Adipocyte (in vitro differentiated cells): ENCODE measurements around the gene UROS.

Source experiments
- DNase-seq: peaks from one replicate; pipeline ENCODE4 v3.0.0-alpha.2; 2015; ENCODE audit warnings: low read depth
- H3K27me3 ChIP-seq: replicated peaks from 2 replicates; pipeline ENCODE4 v1.7.0; 2013; ENCODE audit warnings: mild to moderate bottlenecking, low read length, moderate library complexity; ENCODE audit not compliant: control insufficient read depth, insufficient read depth
- H3K36me3 ChIP-seq: 2 replicates; pipeline ENCODE4 v1.7.0; 2013; ENCODE audit warnings: low read length, mild to moderate bottlenecking, moderate library complexity; ENCODE audit not compliant: control insufficient read depth, insufficient read depth, severe bottlenecking
- H3K4me1 ChIP-seq: 2 replicates; pipeline ENCODE4 v1.7.0; 2013; ENCODE audit warnings: mild to moderate bottlenecking, low read length, moderate library complexity; ENCODE audit not compliant: control insufficient read depth, insufficient read depth
- H3K4me3 ChIP-seq: 2 replicates; pipeline ENCODE4 v1.7.0; 2013; ENCODE audit warnings: mild to moderate bottlenecking, low read length, moderate library complexity
- H3K9ac ChIP-seq: 2 replicates; pipeline ENCODE4 v1.7.0; 2013; ENCODE audit warnings: mild to moderate bottlenecking, low read length, moderate library complexity
- H3K9me3 ChIP-seq: 2 replicates; pipeline ENCODE4 v1.7.0; 2013; ENCODE audit warnings: mild to moderate bottlenecking, low read length, moderate library complexity; ENCODE audit not compliant: control insufficient read depth

Gene UROS

DNA sequence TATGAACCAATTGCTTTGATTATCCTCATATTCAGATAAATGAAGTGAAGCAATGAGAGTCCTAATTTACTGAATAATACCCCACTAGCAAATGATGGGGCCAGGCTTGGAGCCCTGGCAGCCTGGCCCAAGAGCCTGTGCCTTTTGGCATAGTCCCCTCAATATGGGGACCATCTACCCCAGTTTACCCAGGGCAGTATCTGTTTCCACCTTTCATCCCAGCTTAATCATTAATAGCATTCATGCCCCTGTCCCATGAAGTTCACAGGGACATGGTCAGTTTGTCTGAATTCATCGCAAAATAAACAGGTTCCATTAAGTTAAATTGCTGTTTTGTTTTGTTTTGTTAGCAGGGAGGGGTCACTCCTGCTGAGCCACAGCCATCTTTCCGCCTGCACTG lies 25.8 kb upstream of the UROS start:
- H3K36me3 ChIP-seq = peaks cover 54% of the 10 kb centered on the region
- no peak for DNase-seq
- H3K9ac ChIP-seq = no peak overlapping the region
- H3K9me3 ChIP-seq = no peaks in the 10 kb centered on the region
- H3K4me3 ChIP-seq = no peak overlapping the region
- peaks cover 27% of the 10 kb centered on the region for H3K4me1 ChIP-seq
- no peaks in the 10 kb centered on the region for H3K27me3 ChIP-seq

DNA sequence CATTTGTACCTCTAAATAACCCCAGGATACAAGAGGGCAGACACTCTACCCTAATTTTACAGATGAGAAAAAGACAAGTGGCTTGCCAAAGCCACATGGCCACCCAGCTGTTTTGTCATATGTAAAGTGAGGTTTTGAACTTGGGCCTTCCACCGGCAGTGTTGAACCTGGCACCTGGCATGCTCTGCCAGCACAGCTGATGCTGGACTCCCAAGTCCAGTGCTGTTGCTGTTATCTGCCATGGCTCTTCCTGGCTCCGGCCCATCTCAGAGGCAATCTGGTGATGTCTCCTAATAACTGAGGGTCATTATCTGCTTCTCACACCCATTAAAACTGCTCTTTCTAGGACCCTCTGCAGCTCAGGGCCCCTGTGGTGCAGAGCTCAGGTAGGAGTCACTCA lies 25.3 kb upstream of the UROS start:
- Histone ChIP-seq H3K4me3 (no peak overlapping the region), H3K9ac (no peak overlapping the region), H3K36me3 (peaks cover 50% of the 10 kb centered on the region), H3K4me1 (peaks cover 27% of the 10 kb centered on the region), H3K9me3 (no peaks in the 10 kb centered on the region), H3K27me3 (no peaks in the 10 kb centered on the region)
- no peak for DNase-seq

GRCh38 chr10:125846894-125847293 lies 23.8 kb upstream of the UROS start:
- H3K4me3 ChIP-seq = no peak overlapping the region
- H3K36me3 ChIP-seq = peaks cover 44% of the 10 kb centered on the region
- no peaks in the 10 kb centered on the region for H3K27me3 ChIP-seq
- H3K9me3 ChIP-seq = no peaks in the 10 kb centered on the region
- H3K4me1 ChIP-seq = peaks cover 27% of the 10 kb centered on the region
- no peak for DNase-seq
- H3K9ac ChIP-seq = no peak overlapping the region

GRCh38 chr10:125845617-125846016 lies 22.6 kb upstream of the UROS start:
- Histone ChIP-seq H3K4me1 (peaks cover 19% of the 10 kb centered on the region), H3K27me3 (no peaks in the 10 kb centered on the region), H3K4me3 (no peak overlapping the region), H3K36me3 (peaks cover 44% of the 10 kb centered on the region), H3K9me3 (no peaks in the 10 kb centered on the region), H3K9ac (no peak overlapping the region)
- DNase-seq = no peak

DNA sequence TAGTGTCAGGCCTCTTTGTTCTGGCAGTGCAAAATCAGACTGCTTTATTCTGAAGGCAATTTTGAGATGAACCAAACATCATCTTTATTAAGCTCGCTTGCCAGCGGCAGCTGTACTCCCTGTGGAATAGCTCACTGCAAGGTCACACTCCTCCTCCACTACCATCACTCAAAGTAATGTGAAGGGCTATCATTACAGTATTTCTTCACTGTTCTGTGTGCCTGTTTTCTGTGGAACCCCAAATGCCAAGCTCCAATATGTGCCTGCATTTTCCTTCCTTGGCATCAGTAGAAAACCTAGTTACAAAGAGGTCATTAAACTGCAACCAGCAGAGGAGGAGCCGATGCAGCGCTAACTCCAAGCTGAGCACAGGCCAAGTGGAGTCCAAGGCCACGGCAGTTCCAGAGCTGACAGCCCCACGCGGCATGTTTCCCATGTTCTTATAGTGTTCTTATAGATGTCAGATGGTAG lies 21.7 kb upstream of the UROS start:
- Histone ChIP-seq H3K9me3 (no peaks in the 10 kb centered on the region), H3K27me3 (no peaks in the 10 kb centered on the region), H3K4me3 (no peak overlapping the region), H3K9ac (no peak overlapping the region), H3K4me1 (peaks cover 17% of the 10 kb centered on the region), H3K36me3 (peaks cover 49% of the 10 kb centered on the region)
- no peak for DNase-seq

GRCh38 chr10:125843603-125844329 lies 20.7 kb upstream of the UROS start:
- no peaks in the 10 kb centered on the region for H3K9me3 ChIP-seq
- H3K9ac ChIP-seq = no peak overlapping the region
- no peak for DNase-seq
- peaks cover 17% of the 10 kb centered on the region for H3K4me1 ChIP-seq
- no peak overlapping the region for H3K4me3 ChIP-seq
- H3K27me3 ChIP-seq = no peaks in the 10 kb centered on the region
- H3K36me3 ChIP-seq = peaks cover 53% of the 10 kb centered on the region

DNA sequence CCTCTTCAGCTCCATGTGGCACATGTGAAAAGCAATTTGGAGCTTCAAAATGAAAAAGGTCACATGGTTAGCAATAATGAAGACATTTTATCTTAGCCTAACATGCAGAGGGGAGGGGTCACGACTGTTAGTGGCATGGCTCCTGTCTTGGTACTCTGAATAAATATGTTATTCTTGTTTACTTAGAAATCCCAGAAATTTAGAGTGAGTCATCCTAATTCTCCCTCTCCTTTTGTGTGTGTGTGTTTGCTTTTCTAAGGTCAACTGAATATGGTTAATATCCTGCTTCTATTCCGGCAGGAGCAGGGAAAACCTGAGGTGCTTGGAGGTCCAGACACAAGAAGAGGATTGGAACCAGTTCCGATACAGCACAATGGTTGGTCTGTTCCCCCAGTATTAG lies 17.9 kb upstream of the UROS start:
- H3K4me3 ChIP-seq = no peak overlapping the region
- peaks cover 17% of the 10 kb centered on the region for H3K4me1 ChIP-seq
- H3K27me3 ChIP-seq = no peaks in the 10 kb centered on the region
- H3K9me3 ChIP-seq = no peaks in the 10 kb centered on the region
- H3K9ac ChIP-seq = no peak overlapping the region
- peak; percentile 15 for DNase-seq
- H3K36me3 ChIP-seq = peaks cover 67% of the 10 kb centered on the region

DNA sequence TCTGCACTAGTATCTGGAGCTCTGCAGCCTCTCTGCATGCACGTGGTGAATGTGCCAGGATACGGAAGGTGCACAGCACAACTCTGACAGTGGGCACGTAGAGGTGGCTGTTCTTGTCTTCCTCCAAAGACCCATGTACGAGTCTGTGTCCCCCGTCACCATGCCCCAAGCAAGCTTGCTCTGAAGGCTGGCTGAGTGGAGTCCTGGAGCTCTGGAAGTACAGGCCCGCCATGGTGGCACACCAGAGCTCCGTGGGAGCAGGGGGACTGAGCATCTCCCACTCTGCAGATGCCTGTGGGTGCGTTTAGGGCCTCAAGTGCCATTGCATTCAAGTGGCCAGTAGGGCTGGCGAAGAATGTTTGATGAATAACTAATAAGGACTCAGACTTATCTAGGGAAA lies 17.3 kb upstream of the UROS start:
- Histone ChIP-seq H3K4me1 (peaks cover 14% of the 10 kb centered on the region), H3K27me3 (no peaks in the 10 kb centered on the region), H3K36me3 (peaks cover 72% of the 10 kb centered on the region), H3K9me3 (no peaks in the 10 kb centered on the region), H3K9ac (no peak overlapping the region), H3K4me3 (no peak overlapping the region)
- no peak for DNase-seq

- Histone ChIP-seq H3K36me3 (peaks cover 79% of the 10 kb centered on the region), H3K9ac (no peak overlapping the region), H3K4me3 (no peak overlapping the region), H3K4me1 (no peaks in the 10 kb centered on the region), H3K27me3 (no peaks in the 10 kb centered on the region), H3K9me3 (no peaks in the 10 kb centered on the region)
- DNase-seq = no peak
Observed at GRCh38 chr10:125838802-125839575, 15.9 kb upstream of the UROS start.

DNA sequence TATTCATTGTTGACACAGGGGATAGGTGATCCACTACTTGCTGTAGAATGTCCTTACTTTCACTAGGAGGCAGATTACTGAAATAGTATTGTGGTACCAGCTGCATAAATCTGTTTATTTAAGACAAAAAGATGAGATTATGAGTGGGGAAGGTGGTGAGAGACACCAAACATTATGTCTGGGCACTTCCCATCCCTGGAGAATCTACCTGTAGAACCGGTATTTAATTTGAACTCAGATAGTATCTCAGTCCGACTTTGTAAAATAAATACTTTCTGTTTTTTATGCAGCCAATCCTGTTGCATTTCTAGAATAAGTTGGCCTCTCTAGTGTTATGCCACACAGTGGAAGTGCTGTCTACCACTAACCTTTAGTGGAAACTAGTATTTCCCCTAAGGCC lies 13.7 kb upstream of the UROS start:
- Histone ChIP-seq H3K4me3 (no peak overlapping the region), H3K27me3 (no peaks in the 10 kb centered on the region), H3K9ac (no peak overlapping the region), H3K9me3 (no peaks in the 10 kb centered on the region), H3K36me3 (peaks cover 93% of the 10 kb centered on the region), H3K4me1 (no peaks in the 10 kb centered on the region)
- no peak for DNase-seq

DNA sequence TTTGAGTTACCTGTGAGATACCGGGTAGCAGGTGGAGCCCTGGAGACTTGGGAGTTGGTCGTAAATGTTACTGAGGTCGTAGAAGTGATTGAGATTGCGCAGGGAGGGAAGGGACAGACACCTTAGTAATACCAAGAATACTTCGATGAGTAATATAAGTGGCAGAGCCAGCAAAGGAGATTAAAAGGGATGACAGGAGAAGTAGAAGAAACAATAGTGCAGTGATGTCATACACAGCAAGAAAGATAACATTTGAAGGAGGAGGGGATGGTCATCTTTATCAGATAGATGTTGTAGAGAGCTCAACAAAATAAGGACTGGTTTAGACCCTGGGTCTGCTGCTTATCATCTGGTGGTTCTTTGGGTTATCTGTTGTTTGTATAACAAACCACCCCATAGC lies 5.3 kb upstream of the UROS start:
- no peaks in the 10 kb centered on the region for H3K27me3 ChIP-seq
- DNase-seq = no peak
- no peak overlapping the region for H3K9ac ChIP-seq
- H3K4me3 ChIP-seq = no peak overlapping the region
- no peaks in the 10 kb centered on the region for H3K9me3 ChIP-seq
- H3K36me3 ChIP-seq = peaks cover 71% of the 10 kb centered on the region
- H3K4me1 ChIP-seq = peaks cover 22% of the 10 kb centered on the region
